Inflammatory macrophage treated with lipopolysaccharide for 1 hour (primary cell): ENCODE results near the gene RBM11.
"Not testable (repeated sequence)": the region's sequence is repeated elsewhere in the genome, so short reads cannot be mapped to it uniquely, and the experiment has no call there.

Experiments used
- DNase-seq, 2 donors: peaks; one replicate each; pipeline ENCODE4 v3.0.0-alpha.2; 2020 to 2022

Gene RBM11

GRCh38 chr21:14215971-14216641 lies at the start of gene RBM11:
TSS of gene RBM11 (plus strand) at chr21:14216157. CDS start at chr21:14216187, 30 bp downstream.
- DNase-seq, result peak; percentile 67 to 76

GRCh38 chr21:14166463-14167223 lies 49.3 kb upstream of the RBM11 start:
- DNase-seq, result not testable (repeated sequence)

- DNase-seq, result no peak
Measured at GRCh38 chr21:14206222-14206621, 9.7 kb upstream of the RBM11 start.

- no peak for DNase-seq
Measured at GRCh38 chr21:14210738-14211137, 5.2 kb upstream of the RBM11 start, which contains the start of gene LIPI. TSS of gene LIPI (minus strand) at chr21:14210955. CDS start at chr21:14210845, 110 bp downstream.

- no peak for DNase-seq
Measured at GRCh38 chr21:14213164-14213563, 2.8 kb upstream of the RBM11 start.

- no peak for DNase-seq
Measured at GRCh38 chr21:14223365-14223764, 7.4 kb downstream of the RBM11 start.

GRCh38 chr21:14229399-14229798 lies 13.4 kb downstream of the RBM11 start:
- DNase-seq, result no peak

GRCh38 chr21:14235101-14235500 lies 19.1 kb downstream of the RBM11 start:
- no peak for DNase-seq

GRCh38 chr21:14236180-14236579 lies 20.2 kb downstream of the RBM11 start:
- DNase-seq, result no peak

GRCh38 chr21:14239281-14239680 lies 23.3 kb downstream of the RBM11 start:
- DNase-seq, result peak; percentile 17 to 36

- DNase-seq, result peak; percentile 18 to 49
Measured at GRCh38 chr21:14241297-14241696, 25.3 kb downstream of the RBM11 start.

GRCh38 chr21:14243461-14243860 lies 27.5 kb downstream of the RBM11 start:
- DNase-seq, result no peak

- peak; percentile 13 to 26 for DNase-seq
Measured at GRCh38 chr21:14243874-14244273, 27.9 kb downstream of the RBM11 start.

- no peak for DNase-seq
Measured at GRCh38 chr21:14244911-14245310, 29.0 kb downstream of the RBM11 start.

- DNase-seq, result no peak
Measured at GRCh38 chr21:14245711-14246110, 29.8 kb downstream of the RBM11 start.

- no peak for DNase-seq
Measured at GRCh38 chr21:14251336-14251735, 35.4 kb downstream of the RBM11 start.

- peak; percentile 23 to 60 for DNase-seq
Measured at GRCh38 chr21:14259747-14260146, 43.8 kb downstream of the RBM11 start.

GRCh38 chr21:14260174-14260764 lies 44.3 kb downstream of the RBM11 start:
- DNase-seq, result no peak

GRCh38 chr21:14262039-14262438 lies 46.1 kb downstream of the RBM11 start:
- DNase-seq, result no peak

- no peak for DNase-seq
Measured at GRCh38 chr21:14263879-14264278, 47.9 kb downstream of the RBM11 start.

- no peak for DNase-seq
Measured at GRCh38 chr21:14265023-14265422, 49.1 kb downstream of the RBM11 start.

- DNase-seq, result no peak
Measured at GRCh38 chr21:14267076-14267475, 51.1 kb downstream of the RBM11 start.

GRCh38 chr21:14270631-14271030 lies 54.7 kb downstream of the RBM11 start:
- no peak for DNase-seq

GRCh38 chr21:14271053-14271452 lies 55.1 kb downstream of the RBM11 start:
- DNase-seq, result no peak
